Measurements from ENCODE around the gene TNFSF8. TPM values are rescaled to one million over a fixed set of nuclear protein-coding genes. Genes with fewer than 3 reads are reported as not detected.

TNFSF8 gene
- total RNA-seq, 1 experiment from 2014 or later, result 0.15 TPM

DNA sequence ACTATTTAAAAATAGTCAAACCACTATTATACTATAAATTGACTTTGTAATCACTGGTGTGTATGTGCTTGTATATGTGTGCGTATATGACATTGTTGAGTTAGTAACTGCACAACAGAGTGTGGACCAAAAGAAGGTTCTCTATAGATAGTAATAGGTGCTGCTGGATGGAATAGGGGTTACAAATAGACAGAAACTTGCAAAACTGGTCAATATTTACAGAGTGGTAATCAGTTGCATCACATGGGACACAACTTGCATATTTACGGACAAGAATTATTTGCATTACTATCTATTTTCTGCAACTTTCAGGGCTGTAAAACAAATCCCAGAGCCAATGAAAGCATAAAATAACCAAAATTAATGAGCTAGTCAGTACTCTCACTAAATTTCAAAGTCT is 42.4 kb downstream of the TNFSF8 start:
- Histone ChIP-seq H3K9me3 (ENCODE audit: control insufficient read depth, insufficient read depth, low read depth, low read length) (no peaks in the 10 kb centered on the region), H3K36me3 (ENCODE audit: control insufficient read depth, insufficient read depth, low read length) (no peaks in the 10 kb centered on the region; the same call in 1 of the 2 replicates), H3K27ac (ENCODE audit: low read length) (no peak overlapping the region), H3K4me1 (ENCODE audit: control insufficient read depth, insufficient read depth, low read length) (no peaks in the 10 kb centered on the region), H3K27me3 (ENCODE audit: control insufficient read depth, insufficient read depth, low read length) (no peaks in the 10 kb centered on the region), H3K4me3 (ENCODE audit: low read depth in 2 of 2, low read length in 2 of 2) (no peak overlapping the region)
- ChIA-PET POLR2A (no interaction called here), CTCF (no interaction called here)
- no TSS peak for BruUV-seq (replicated peaks)
- intact Hi-C loops (cut with micrococcal nuclease; ENCODE audit: unreplicated experiment), result no loop called here
- in situ Hi-C loops (cut with HindIII; ENCODE audit: low pct_unique_long_range_greater_than_20kb, low sequenced_read_pairs), result no loop called here
- ATAC-seq, result no peak
- no peak for TF ChIP-seq REST (IDR thresholded peaks at IDR 0.05; ENCODE audit: insufficient read depth in 1 of 2, low read depth in 2 of 2, low read length in 1 of 2)
- TF ChIP-seq CTCF (IDR thresholded peaks at IDR 0.05), result no peak
- no peak for DNase-seq (ENCODE audit: low read depth, low spot score)

- Histone ChIP-seq H3K36me3 (ENCODE audit: control insufficient read depth, insufficient read depth, low read length) (no peaks in the 10 kb centered on the region), H3K27ac (ENCODE audit: low read length) (no peak overlapping the region), H3K4me3 (ENCODE audit: low read depth in 2 of 2, low read length in 2 of 2) (no peak overlapping the region), H3K9me3 (ENCODE audit: control insufficient read depth, insufficient read depth, low read depth, low read length) (no peaks in the 10 kb centered on the region), H3K27me3 (ENCODE audit: control insufficient read depth, insufficient read depth, low read length) (no peaks in the 10 kb centered on the region), H3K4me1 (ENCODE audit: control insufficient read depth, insufficient read depth, low read length) (no peaks in the 10 kb centered on the region)
- ChIA-PET CTCF (no interaction called here), POLR2A (no interaction called here)
- TF ChIP-seq POLR2AphosphoS5 (IDR thresholded peaks at IDR 0.05; ENCODE audit: low read depth, low read length) (no peak), SIN3A (IDR thresholded peaks at IDR 0.05; ENCODE audit: borderline replicate concordance, insufficient read depth, low read depth, low read length) (no peak), CTCF (IDR thresholded peaks at IDR 0.05) (no peak), REST (IDR thresholded peaks at IDR 0.05; ENCODE audit: insufficient read depth in 1 of 2, low read depth in 2 of 2, low read length in 1 of 2) (no peak), TCF7L2 (IDR thresholded peaks at IDR 0.05; ENCODE audit: low read depth, low read length) (no peak)
- BruUV-seq (replicated peaks), result no TSS peak
- in situ Hi-C loops (cut with HindIII; ENCODE audit: low pct_unique_long_range_greater_than_20kb, low sequenced_read_pairs) (no loop called here), intact Hi-C loops (cut with micrococcal nuclease; ENCODE audit: unreplicated experiment) (no loop called here)
- DNase-seq (ENCODE audit: low read depth, low spot score), result no peak
- ATAC-seq, result no peak
Observed at GRCh38 chr9:114884787-114885452, 45.5 kb downstream of the TNFSF8 start.

Measured in Panc1 (cell line).